Activated T-cell treated with anti-CD3 and anti-CD28 coated beads, Interleukin-2, amount 50 U/mL, for 24 hours (primary cell): ENCODE measurements around the gene TUBA4B.

Source experiments
- DNase-seq: peaks from one replicate; pipeline ENCODE4 v3.0.0-alpha.2; 2020
- H3K27ac Mint-ChIP-seq: 2 replicates; pipeline ENCODE4 v1.8.0; 2020; ENCODE audit warnings: mild to moderate bottlenecking, mixed read lengths
- H3K27me3 Mint-ChIP-seq: 2 replicates; pipeline ENCODE4 v1.8.0; 2020; ENCODE audit warnings: mixed read lengths
- H3K36me3 Mint-ChIP-seq: 2 replicates; pipeline ENCODE4 v1.8.0; 2020; ENCODE audit warnings: low read depth, mixed read lengths
- H3K4me1 Mint-ChIP-seq: 2 replicates; pipeline ENCODE4 v1.8.0; 2020; ENCODE audit warnings: low read depth, mixed read lengths
- H3K4me3 Mint-ChIP-seq: 2 replicates; pipeline ENCODE4 v1.8.0; 2020; ENCODE audit warnings: mild to moderate bottlenecking, moderate library complexity, mixed read lengths
- H3K9me3 Mint-ChIP-seq: 2 replicates; pipeline ENCODE4 v1.8.0; 2020; ENCODE audit warnings: mixed read lengths

The TUBA4B gene

GRCh38 chr2:219314804-219315468, 61.9 kb downstream of the TUBA4B start:
- H3K36me3 Mint-ChIP-seq, result no peaks in the 10 kb centered on the region
- H3K9me3 Mint-ChIP-seq, result no peaks in the 10 kb centered on the region
- H3K27ac Mint-ChIP-seq, result no peak overlapping the region
- H3K4me1 Mint-ChIP-seq, result no peaks in the 10 kb centered on the region
- H3K27me3 Mint-ChIP-seq, result peaks cover 22% of the 10 kb centered on the region
- H3K4me3 Mint-ChIP-seq, result no peak overlapping the region
- DNase-seq, result no peak
